Gastroesophageal sphincter (tissue), 3 donors: ENCODE results near the gene BET1.

Experiments
- POLR2AphosphoS5 ChIP-seq: sonication (generic); formaldehyde crosslinking; IDR thresholded peaks from one replicate; pipeline ENCODE4 v1.6.1; 2017; ENCODE audit warnings: antibody characterized with exemption
- TF ChIP-seq, protein P1 (sequence below), 4 experiments: fragments of 200-600 bp in 2 of 4; fragments of 450-650 bp in 2 of 4; sonication (generic) in 1 of 4; IDR thresholded peaks; one replicate each; pipeline ENCODE4 v1.5.1; 2017 to 2019; ENCODE audit warnings: antibody characterized with exemption in 4 of 4, mild to moderate bottlenecking in 2 of 4, moderate library complexity in 2 of 4

DNA sequence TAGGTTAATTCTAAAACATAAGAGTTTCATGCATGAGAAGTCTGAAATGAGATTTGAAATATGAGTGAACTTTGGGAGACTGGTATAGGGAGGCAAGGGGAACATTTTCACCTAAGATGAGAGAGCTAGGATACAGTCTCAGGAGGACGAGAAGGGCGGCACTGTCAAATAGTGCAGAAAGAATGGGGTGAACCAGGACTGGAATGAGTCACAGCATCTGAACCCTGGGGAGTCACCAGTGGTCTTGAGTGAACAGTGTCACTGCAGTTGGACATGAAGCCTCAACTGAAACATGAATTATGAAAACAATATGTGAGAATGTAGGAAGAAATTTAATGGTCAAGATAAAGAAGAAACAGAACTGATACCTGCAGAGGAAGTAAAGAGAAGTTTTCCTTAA lies 48.9 kb downstream of the BET1 start:
- TF ChIP-seq, protein P1, sequence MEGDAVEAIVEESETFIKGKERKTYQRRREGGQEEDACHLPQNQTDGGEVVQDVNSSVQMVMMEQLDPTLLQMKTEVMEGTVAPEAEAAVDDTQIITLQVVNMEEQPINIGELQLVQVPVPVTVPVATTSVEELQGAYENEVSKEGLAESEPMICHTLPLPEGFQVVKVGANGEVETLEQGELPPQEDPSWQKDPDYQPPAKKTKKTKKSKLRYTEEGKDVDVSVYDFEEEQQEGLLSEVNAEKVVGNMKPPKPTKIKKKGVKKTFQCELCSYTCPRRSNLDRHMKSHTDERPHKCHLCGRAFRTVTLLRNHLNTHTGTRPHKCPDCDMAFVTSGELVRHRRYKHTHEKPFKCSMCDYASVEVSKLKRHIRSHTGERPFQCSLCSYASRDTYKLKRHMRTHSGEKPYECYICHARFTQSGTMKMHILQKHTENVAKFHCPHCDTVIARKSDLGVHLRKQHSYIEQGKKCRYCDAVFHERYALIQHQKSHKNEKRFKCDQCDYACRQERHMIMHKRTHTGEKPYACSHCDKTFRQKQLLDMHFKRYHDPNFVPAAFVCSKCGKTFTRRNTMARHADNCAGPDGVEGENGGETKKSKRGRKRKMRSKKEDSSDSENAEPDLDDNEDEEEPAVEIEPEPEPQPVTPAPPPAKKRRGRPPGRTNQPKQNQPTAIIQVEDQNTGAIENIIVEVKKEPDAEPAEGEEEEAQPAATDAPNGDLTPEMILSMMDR (IDR thresholded peaks at IDR 0.05): no peak
- no peak for TF ChIP-seq POLR2AphosphoS5
